Measurements from ENCODE around the gene ERI2. TPM values are rescaled to one million over a fixed set of nuclear protein-coding genes. Genes with fewer than 3 reads are reported as not detected.

Gene ERI2
- total RNA-seq, 2 donors from 2014 or later = 18.7 TPM

DNA sequence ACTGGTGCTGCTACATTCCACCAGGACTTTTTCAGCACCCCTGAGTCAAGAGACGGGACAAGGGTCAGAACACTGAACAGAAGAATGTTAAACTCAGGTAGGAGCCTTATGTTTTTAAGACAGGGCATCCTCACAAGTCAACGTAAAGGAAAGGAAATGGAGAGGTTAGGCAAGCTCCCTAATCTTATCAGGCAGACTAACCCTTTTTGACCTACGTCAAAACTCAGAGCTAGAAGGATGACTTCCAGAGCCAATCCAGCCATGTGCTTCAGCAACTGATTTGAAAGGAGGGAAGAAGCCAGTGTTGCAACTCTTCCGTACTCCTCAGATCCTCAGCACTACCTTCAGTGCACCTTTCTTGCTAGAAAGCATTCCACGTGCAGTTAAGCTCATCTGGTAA is 46.9 kb upstream of the ERI2 start:
- Mint-ChIP-seq H3K36me3 (ENCODE audit: low read depth) (peaks cover 14% of the 10 kb centered on the region), H3K27me3 (ENCODE audit: insufficient read depth) (no peaks in the 10 kb centered on the region), H3K4me1 (peaks cover 16% of the 10 kb centered on the region), H3K27ac (no peak overlapping the region), H3K9me3 (no peaks in the 10 kb centered on the region), H3K4me3 (no peak overlapping the region)
- 95 to 97% methylated on average over 4 of the region's 5 CpGs for WGBS, 2 experiments (ENCODE audit: insufficient coverage in 1 of 2, insufficient read length in 1 of 2)
- TF ChIP-seq, protein P1, sequence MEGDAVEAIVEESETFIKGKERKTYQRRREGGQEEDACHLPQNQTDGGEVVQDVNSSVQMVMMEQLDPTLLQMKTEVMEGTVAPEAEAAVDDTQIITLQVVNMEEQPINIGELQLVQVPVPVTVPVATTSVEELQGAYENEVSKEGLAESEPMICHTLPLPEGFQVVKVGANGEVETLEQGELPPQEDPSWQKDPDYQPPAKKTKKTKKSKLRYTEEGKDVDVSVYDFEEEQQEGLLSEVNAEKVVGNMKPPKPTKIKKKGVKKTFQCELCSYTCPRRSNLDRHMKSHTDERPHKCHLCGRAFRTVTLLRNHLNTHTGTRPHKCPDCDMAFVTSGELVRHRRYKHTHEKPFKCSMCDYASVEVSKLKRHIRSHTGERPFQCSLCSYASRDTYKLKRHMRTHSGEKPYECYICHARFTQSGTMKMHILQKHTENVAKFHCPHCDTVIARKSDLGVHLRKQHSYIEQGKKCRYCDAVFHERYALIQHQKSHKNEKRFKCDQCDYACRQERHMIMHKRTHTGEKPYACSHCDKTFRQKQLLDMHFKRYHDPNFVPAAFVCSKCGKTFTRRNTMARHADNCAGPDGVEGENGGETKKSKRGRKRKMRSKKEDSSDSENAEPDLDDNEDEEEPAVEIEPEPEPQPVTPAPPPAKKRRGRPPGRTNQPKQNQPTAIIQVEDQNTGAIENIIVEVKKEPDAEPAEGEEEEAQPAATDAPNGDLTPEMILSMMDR (conservative IDR thresholded peaks at IDR 0.05) = no peak
- Histone ChIP-seq H3K27ac (ENCODE audit: low read depth, low read length) (no peak overlapping the region), H3K9ac (ENCODE audit: extremely low read depth, low read length, poor library complexity, severe bottlenecking) (no peak overlapping the region), H3K27me3 (ENCODE audit: control insufficient read depth, insufficient read depth, low read length, poor library complexity, severe bottlenecking) (no peaks in the 10 kb centered on the region), H3K4me1 (ENCODE audit: control insufficient read depth, insufficient read depth, low read length) (peaks cover 12% of the 10 kb centered on the region), H3K4me3 (ENCODE audit: low read length) (no peak overlapping the region), H3K9me3 (ENCODE audit: control insufficient read depth, low read length) (no peaks in the 10 kb centered on the region), H3K36me3 (ENCODE audit: control insufficient read depth, insufficient read depth, low read length) (peaks cover 21% of the 10 kb centered on the region)
- no peak for DNase-seq

DNA sequence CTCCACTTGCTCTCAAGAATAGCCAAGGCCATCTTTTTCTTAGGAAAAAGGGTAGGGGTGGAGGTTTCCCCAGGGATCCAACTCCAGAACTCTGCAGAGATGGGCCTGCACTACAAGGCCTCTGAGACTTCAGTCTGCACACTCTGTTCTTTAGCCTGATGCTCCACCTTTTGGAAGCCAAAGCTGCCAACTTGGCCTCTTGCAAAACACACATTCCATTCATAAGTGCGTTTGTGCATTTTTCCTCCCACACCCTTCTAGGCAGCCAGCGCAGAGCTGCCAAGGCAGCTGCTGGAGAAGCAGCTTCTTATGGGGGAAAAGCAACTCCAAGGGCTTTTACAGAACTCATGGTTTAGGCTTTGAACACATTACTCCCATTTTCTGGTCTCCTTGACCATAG is 45.3 kb upstream of the ERI2 start:
- DNase-seq = no peak
- TF ChIP-seq, protein P1 (conservative IDR thresholded peaks at IDR 0.05) = no peak
- Histone ChIP-seq H3K36me3 (ENCODE audit: control insufficient read depth, insufficient read depth, low read length) (peaks cover 21% of the 10 kb centered on the region), H3K4me3 (ENCODE audit: low read length) (no peak overlapping the region), H3K27ac (ENCODE audit: low read depth, low read length) (no peak overlapping the region), H3K9ac (ENCODE audit: extremely low read depth, low read length, poor library complexity, severe bottlenecking) (no peak overlapping the region), H3K4me1 (ENCODE audit: control insufficient read depth, insufficient read depth, low read length) (peaks cover 15% of the 10 kb centered on the region), H3K27me3 (ENCODE audit: control insufficient read depth, insufficient read depth, low read length, poor library complexity, severe bottlenecking) (no peaks in the 10 kb centered on the region), H3K9me3 (ENCODE audit: control insufficient read depth, low read length) (no peaks in the 10 kb centered on the region)
- Mint-ChIP-seq H3K9me3 (no peaks in the 10 kb centered on the region), H3K4me1 (peaks cover 26% of the 10 kb centered on the region), H3K27me3 (ENCODE audit: insufficient read depth) (no peaks in the 10 kb centered on the region), H3K36me3 (ENCODE audit: low read depth) (peaks cover 9% of the 10 kb centered on the region), H3K4me3 (no peak overlapping the region), H3K27ac (no peak overlapping the region)
- 93 to 100% methylated on average over 2 of the region's 2 CpGs for WGBS, 2 experiments (ENCODE audit: insufficient coverage in 1 of 2, insufficient read length in 1 of 2)

DNA sequence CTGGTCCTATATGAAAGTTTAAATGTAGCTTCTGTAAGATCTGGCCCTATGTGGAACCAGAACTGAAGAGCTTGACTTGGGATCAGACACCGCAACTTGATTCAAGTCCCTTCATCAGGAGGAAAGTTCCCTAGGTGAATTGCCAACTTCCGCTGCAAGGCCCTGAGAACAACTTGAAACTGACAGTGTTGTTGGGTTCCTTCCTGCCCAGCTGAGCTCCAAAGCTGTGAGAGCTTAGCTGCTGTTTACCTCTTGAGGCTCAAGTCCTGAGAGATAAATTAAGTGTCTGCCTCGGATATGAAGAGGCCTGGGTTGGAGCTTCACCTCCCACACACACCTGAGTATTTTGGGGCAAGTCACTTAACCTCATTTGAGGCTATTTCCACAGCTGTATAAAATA is 44.7 kb upstream of the ERI2 start:
- Histone ChIP-seq H3K27ac (ENCODE audit: low read depth, low read length) (no peak overlapping the region), H3K36me3 (ENCODE audit: control insufficient read depth, insufficient read depth, low read length) (peaks cover 19% of the 10 kb centered on the region), H3K27me3 (ENCODE audit: control insufficient read depth, insufficient read depth, low read length, poor library complexity, severe bottlenecking) (no peaks in the 10 kb centered on the region), H3K4me1 (ENCODE audit: control insufficient read depth, insufficient read depth, low read length) (peaks cover 21% of the 10 kb centered on the region), H3K9ac (ENCODE audit: extremely low read depth, low read length, poor library complexity, severe bottlenecking) (no peak overlapping the region), H3K9me3 (ENCODE audit: control insufficient read depth, low read length) (no peaks in the 10 kb centered on the region), H3K4me3 (ENCODE audit: low read length) (no peak overlapping the region)
- H3K9me3 Mint-ChIP-seq = no peaks in the 10 kb centered on the region
- TF ChIP-seq, protein P1 (conservative IDR thresholded peaks at IDR 0.05) = no peak
- H3K4me1 Mint-ChIP-seq = peaks cover 32% of the 10 kb centered on the region
- DNase-seq = no peak
- WGBS, 2 experiments (ENCODE audit: insufficient coverage in 1 of 2, insufficient read length in 1 of 2) = 85 to 100% methylated on average over 2 to 3 of the region's 3 CpGs
- H3K36me3 Mint-ChIP-seq (ENCODE audit: low read depth) = peaks cover 7% of the 10 kb centered on the region
- H3K4me3 Mint-ChIP-seq = no peak overlapping the region
- no peak overlapping the region for H3K27ac Mint-ChIP-seq
- no peaks in the 10 kb centered on the region for H3K27me3 Mint-ChIP-seq (ENCODE audit: insufficient read depth)

All from endodermal cell (in vitro differentiated cells).